Liver (tissue), 9 donors: ENCODE results near the gene CCL28. TPM values are rescaled to one million over a fixed set of nuclear protein-coding genes. Genes with fewer than 3 reads are reported as not detected.

Experiments
- DNase-seq: peaks from one replicate; pipeline ENCODE4 v3.0.0-alpha.2; 2017; ENCODE audit warnings: low spot score
- H3K27ac ChIP-seq, 2 donors: one replicate each; pipeline ENCODE4 v1.7.0; 2013; ENCODE audit warnings: inconsistent platforms in 2 of 2, low read length in 2 of 2, control low read depth in 1 of 2, low read depth in 1 of 2, mild to moderate bottlenecking in 1 of 2
- H3K27me3 ChIP-seq, 4 donors: one replicate each; pipeline versions ENCODE4 v1.6.1 to v1.7.0; 2013; ENCODE audit warnings: low read length in 3 of 4, inconsistent platforms in 1 of 4, mild to moderate bottlenecking in 1 of 4, moderate library complexity in 1 of 4; ENCODE audit not compliant: control insufficient read depth in 4 of 4, insufficient read depth in 4 of 4
- H3K36me3 ChIP-seq, 4 donors: one replicate each; pipeline versions ENCODE4 v1.6.1 to v1.7.0; 2013; ENCODE audit warnings: low read length in 3 of 4, mild to moderate bottlenecking in 3 of 4, low read depth in 1 of 4, moderate library complexity in 1 of 4; ENCODE audit not compliant: control insufficient read depth in 4 of 4, insufficient read depth in 3 of 4
- H3K4me1 ChIP-seq, 4 donors: one replicate each; pipeline versions ENCODE4 v1.6.1 to v1.7.0; 2013; ENCODE audit warnings: low read length in 3 of 4, mild to moderate bottlenecking in 3 of 4, moderate library complexity in 1 of 4; ENCODE audit not compliant: control insufficient read depth in 4 of 4, insufficient read depth in 4 of 4
- H3K4me3 ChIP-seq, 3 donors: one replicate each; pipeline versions ENCODE4 v1.6.1 to v1.7.0; 2013; ENCODE audit warnings: low read length in 3 of 3, control low read depth in 1 of 3, low read depth in 1 of 3, mild to moderate bottlenecking in 1 of 3
- H3K9ac ChIP-seq, 2 donors: one replicate each; pipeline ENCODE4 v1.7.0; 2013; ENCODE audit warnings: low read length in 2 of 2, mild to moderate bottlenecking in 2 of 2, moderate library complexity in 2 of 2, control low read depth in 1 of 2, low read depth in 1 of 2
- H3K9me3 ChIP-seq, 4 donors: one replicate each; pipeline versions ENCODE4 v1.6.1 to v1.7.0; 2013; ENCODE audit warnings: low read length in 3 of 4; ENCODE audit not compliant: control insufficient read depth in 4 of 4
- ATF3 ChIP-seq: IDR thresholded peaks from 2 replicates; pipeline ENCODE4 v1.6.1; 2016; ENCODE audit warnings: antibody characterized with exemption
- EGR1 ChIP-seq, 2 donors: IDR thresholded peaks; 2 replicates each; pipeline ENCODE4 v1.6.1; 2016 to 2018; ENCODE audit warnings: antibody characterized with exemption in 2 of 2, low read depth in 2 of 2
- FOXA1 ChIP-seq: IDR thresholded peaks from 2 replicates; pipeline ENCODE4 v1.6.1; 2016; ENCODE audit warnings: antibody characterized with exemption
- FOXA2 ChIP-seq: IDR thresholded peaks from 2 replicates; pipeline ENCODE4 v1.6.1; 2016; ENCODE audit warnings: antibody characterized with exemption
- GABPA ChIP-seq, 2 donors: IDR thresholded peaks in 1 of 2; conservative IDR thresholded peaks in 1 of 2; 2 replicates each; pipeline ENCODE4 v1.6.1; 2016; ENCODE audit warnings: antibody characterized with exemption in 2 of 2, mild to moderate bottlenecking in 1 of 2, moderate library complexity in 1 of 2
- HNF4A ChIP-seq, 2 donors: conservative IDR thresholded peaks; 2 replicates each; pipeline ENCODE4 v1.6.1; 2016; ENCODE audit warnings: antibody characterized with exemption in 2 of 2, mild to moderate bottlenecking in 2 of 2
- HNF4G ChIP-seq: IDR thresholded peaks from 2 replicates; pipeline ENCODE4 v1.6.1; 2016; ENCODE audit warnings: antibody characterized with exemption
- JUND ChIP-seq, 2 donors: IDR thresholded peaks; 2 replicates each; pipeline ENCODE4 v1.6.1; 2016; ENCODE audit warnings: antibody characterized with exemption in 2 of 2
- NR2F2 ChIP-seq: IDR thresholded peaks from 2 replicates; pipeline ENCODE4 v1.6.1; 2016; ENCODE audit warnings: antibody characterized with exemption
- RAD21 ChIP-seq, 2 donors: IDR thresholded peaks; 2 replicates each; pipeline ENCODE4 v1.6.1; 2016; ENCODE audit warnings: antibody characterized with exemption in 2 of 2, mild to moderate bottlenecking in 2 of 2
- RXRA ChIP-seq, 2 donors: IDR thresholded peaks; 2 replicates each; pipeline ENCODE4 v1.6.1; 2017 to 2018; ENCODE audit warnings: antibody characterized with exemption in 2 of 2, mild to moderate bottlenecking in 1 of 2
- SP1 ChIP-seq: IDR thresholded peaks from 2 replicates; pipeline ENCODE4 v1.6.1; 2018; ENCODE audit warnings: antibody characterized with exemption, mild to moderate bottlenecking
- TAF1 ChIP-seq: conservative IDR thresholded peaks from 2 replicates; pipeline ENCODE4 v1.6.1; 2016; ENCODE audit warnings: antibody characterized with exemption, mild to moderate bottlenecking
- YY1 ChIP-seq: IDR thresholded peaks from 2 replicates; pipeline ENCODE4 v1.6.1; 2016; ENCODE audit warnings: antibody characterized with exemption, mild to moderate bottlenecking
- WGBS: extraction: QIAGEN DNeasy Blood & Tissue Kit; methylation state at CpG from one replicate; pipeline ENCODE4 v1.1.7; 2013; 5-methylcytosine and 5-hydroxymethylcytosine counted together
- polyA plus RNA-seq, 2 donors: library from polyadenylated mRNA; stranded (reverse) in 1 of 2; unstranded in 1 of 2; fragments of 200-250 nt in 1 of 2; fragments of >200 nt in 1 of 2; fragmentation: Nextera tagmentation in 1 of 2; extraction: Ambion mirVana in 1 of 2; gene quantifications; one replicate each; pipeline versions ENCODE4 v1.2.1 to v1.2.3, GENCODE V29; 2013 to 2015
- total RNA-seq, 2 donors: library from RNA; depleted of rRNA; stranded (reverse); fragments of >200 nt; gene quantifications; one replicate each; pipeline ENCODE4 v1.2.3, GENCODE V29; 2014
- TF ChIP-seq, protein P1 (sequence below): IDR thresholded peaks from 2 replicates; pipeline ENCODE4 v1.6.1; 2016; ENCODE audit warnings: antibody characterized with exemption, mild to moderate bottlenecking
- TF ChIP-seq, protein P2 (sequence below): fragments of 150-350 bp; IDR thresholded peaks from 2 replicates; pipeline ENCODE4 v1.5.1; 2017; ENCODE audit warnings: improper control_type of control experiment, low read depth, low read length; ENCODE audit not compliant: missing input control
- TF ChIP-seq, protein P3 (sequence below): IDR thresholded peaks from 2 replicates; pipeline ENCODE4 v1.6.1; 2016; ENCODE audit warnings: antibody characterized with exemption
- TF ChIP-seq, protein P4 (sequence below): IDR thresholded peaks from 2 replicates; pipeline ENCODE4 v1.6.1; 2016; ENCODE audit warnings: antibody characterized with exemption
- donor health status: healthy.
- donor health status: healthy.
- donor health status: healthy.
- donor health status: healthy.
- donor health status: healthy.

CCL28 gene
- total and polyA plus RNA-seq, 4 donors: 0.37 to 1.2 (median 0.81) TPM

GRCh38 chr5:43338862-43339261 lies 73.3 kb downstream of the CCL28 start:
- H3K27ac ChIP-seq: no peak overlapping the region
- H3K4me3 ChIP-seq: no peak overlapping the region
- peaks cover 0 to 3% (median 3%) of the 10 kb centered on the region in 4 donors for H3K9me3 ChIP-seq
- no peak overlapping the region for H3K9ac ChIP-seq
- TF ChIP-seq ATF3: no peak
- TF ChIP-seq GABPA (IDR thresholded peaks at IDR 0.05 in 1 of 2, conservative IDR thresholded peaks at IDR 0.05 in 1 of 2): no peak
- TF ChIP-seq, protein P1, sequence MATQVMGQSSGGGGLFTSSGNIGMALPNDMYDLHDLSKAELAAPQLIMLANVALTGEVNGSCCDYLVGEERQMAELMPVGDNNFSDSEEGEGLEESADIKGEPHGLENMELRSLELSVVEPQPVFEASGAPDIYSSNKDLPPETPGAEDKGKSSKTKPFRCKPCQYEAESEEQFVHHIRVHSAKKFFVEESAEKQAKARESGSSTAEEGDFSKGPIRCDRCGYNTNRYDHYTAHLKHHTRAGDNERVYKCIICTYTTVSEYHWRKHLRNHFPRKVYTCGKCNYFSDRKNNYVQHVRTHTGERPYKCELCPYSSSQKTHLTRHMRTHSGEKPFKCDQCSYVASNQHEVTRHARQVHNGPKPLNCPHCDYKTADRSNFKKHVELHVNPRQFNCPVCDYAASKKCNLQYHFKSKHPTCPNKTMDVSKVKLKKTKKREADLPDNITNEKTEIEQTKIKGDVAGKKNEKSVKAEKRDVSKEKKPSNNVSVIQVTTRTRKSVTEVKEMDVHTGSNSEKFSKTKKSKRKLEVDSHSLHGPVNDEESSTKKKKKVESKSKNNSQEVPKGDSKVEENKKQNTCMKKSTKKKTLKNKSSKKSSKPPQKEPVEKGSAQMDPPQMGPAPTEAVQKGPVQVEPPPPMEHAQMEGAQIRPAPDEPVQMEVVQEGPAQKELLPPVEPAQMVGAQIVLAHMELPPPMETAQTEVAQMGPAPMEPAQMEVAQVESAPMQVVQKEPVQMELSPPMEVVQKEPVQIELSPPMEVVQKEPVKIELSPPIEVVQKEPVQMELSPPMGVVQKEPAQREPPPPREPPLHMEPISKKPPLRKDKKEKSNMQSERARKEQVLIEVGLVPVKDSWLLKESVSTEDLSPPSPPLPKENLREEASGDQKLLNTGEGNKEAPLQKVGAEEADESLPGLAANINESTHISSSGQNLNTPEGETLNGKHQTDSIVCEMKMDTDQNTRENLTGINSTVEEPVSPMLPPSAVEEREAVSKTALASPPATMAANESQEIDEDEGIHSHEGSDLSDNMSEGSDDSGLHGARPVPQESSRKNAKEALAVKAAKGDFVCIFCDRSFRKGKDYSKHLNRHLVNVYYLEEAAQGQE: no peak
- TF ChIP-seq YY1: no peak
- TF ChIP-seq FOXA1: no peak
- TF ChIP-seq HNF4A (conservative IDR thresholded peaks at IDR 0.05): no peak
- TF ChIP-seq JUND (IDR thresholded peaks at IDR 0.05): no peak
- no peaks in the 10 kb centered on the region for H3K36me3 ChIP-seq
- H3K27me3 ChIP-seq: no peaks in the 10 kb centered on the region
- WGBS: 71% methylated on average over 1 of the region's 1 CpG
- DNase-seq: no peak
- no peaks in the 10 kb centered on the region for H3K4me1 ChIP-seq

DNA sequence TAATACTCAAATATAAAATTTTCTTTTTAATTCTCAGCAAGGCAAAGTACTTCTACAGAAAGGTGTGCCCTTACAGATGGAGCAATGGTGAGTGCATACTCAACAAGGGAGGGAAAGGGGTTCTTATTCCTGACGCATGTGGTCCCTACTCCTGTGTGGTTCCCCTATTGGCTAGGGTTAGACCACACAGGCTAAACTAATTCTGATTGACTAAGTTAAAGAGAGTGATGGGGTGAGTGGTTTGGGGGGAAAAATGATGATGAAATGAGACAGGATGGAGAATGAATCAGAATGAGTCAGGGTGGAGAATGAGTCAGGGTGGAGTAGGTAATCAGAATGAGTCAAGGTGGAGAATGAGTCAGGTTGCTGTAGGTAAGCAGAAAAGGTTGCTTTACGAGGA lies 76.0 kb downstream of the CCL28 start:
- WGBS: 90% methylated on average over 2 of the region's 2 CpGs
- no peak for DNase-seq
- H3K4me1 ChIP-seq: no peaks in the 10 kb centered on the region
- peaks cover 0 to 3% (median 3%) of the 10 kb centered on the region in 4 donors for H3K9me3 ChIP-seq
- no peak overlapping the region for H3K9ac ChIP-seq
- no peak overlapping the region for H3K4me3 ChIP-seq
- no peaks in the 10 kb centered on the region for H3K36me3 ChIP-seq
- no peaks in the 10 kb centered on the region for H3K27me3 ChIP-seq
- H3K27ac ChIP-seq: no peak overlapping the region
- TF ChIP-seq SP1: no peak
- no peak for TF ChIP-seq GABPA (IDR thresholded peaks at IDR 0.05 in 1 of 2, conservative IDR thresholded peaks at IDR 0.05 in 1 of 2)
- no peak for TF ChIP-seq HNF4G
- TF ChIP-seq, protein P2, sequence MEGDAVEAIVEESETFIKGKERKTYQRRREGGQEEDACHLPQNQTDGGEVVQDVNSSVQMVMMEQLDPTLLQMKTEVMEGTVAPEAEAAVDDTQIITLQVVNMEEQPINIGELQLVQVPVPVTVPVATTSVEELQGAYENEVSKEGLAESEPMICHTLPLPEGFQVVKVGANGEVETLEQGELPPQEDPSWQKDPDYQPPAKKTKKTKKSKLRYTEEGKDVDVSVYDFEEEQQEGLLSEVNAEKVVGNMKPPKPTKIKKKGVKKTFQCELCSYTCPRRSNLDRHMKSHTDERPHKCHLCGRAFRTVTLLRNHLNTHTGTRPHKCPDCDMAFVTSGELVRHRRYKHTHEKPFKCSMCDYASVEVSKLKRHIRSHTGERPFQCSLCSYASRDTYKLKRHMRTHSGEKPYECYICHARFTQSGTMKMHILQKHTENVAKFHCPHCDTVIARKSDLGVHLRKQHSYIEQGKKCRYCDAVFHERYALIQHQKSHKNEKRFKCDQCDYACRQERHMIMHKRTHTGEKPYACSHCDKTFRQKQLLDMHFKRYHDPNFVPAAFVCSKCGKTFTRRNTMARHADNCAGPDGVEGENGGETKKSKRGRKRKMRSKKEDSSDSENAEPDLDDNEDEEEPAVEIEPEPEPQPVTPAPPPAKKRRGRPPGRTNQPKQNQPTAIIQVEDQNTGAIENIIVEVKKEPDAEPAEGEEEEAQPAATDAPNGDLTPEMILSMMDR: no peak
- no peak for TF ChIP-seq JUND (IDR thresholded peaks at IDR 0.05)
- no peak for TF ChIP-seq FOXA2
- TF ChIP-seq, protein P3, sequence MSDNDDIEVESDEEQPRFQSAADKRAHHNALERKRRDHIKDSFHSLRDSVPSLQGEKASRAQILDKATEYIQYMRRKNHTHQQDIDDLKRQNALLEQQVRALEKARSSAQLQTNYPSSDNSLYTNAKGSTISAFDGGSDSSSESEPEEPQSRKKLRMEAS: no peak
- no peak for TF ChIP-seq RXRA (IDR thresholded peaks at IDR 0.05)
- TF ChIP-seq, protein P4, sequence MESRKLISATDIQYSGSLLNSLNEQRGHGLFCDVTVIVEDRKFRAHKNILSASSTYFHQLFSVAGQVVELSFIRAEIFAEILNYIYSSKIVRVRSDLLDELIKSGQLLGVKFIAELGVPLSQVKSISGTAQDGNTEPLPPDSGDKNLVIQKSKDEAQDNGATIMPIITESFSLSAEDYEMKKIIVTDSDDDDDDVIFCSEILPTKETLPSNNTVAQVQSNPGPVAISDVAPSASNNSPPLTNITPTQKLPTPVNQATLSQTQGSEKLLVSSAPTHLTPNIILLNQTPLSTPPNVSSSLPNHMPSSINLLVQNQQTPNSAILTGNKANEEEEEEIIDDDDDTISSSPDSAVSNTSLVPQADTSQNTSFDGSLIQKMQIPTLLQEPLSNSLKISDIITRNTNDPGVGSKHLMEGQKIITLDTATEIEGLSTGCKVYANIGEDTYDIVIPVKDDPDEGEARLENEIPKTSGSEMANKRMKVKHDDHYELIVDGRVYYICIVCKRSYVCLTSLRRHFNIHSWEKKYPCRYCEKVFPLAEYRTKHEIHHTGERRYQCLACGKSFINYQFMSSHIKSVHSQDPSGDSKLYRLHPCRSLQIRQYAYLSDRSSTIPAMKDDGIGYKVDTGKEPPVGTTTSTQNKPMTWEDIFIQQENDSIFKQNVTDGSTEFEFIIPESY: no peak
- TF ChIP-seq EGR1 (IDR thresholded peaks at IDR 0.05; ENCODE audit: low read depth in 2 of 2): no peak
- no peak for TF ChIP-seq FOXA1
- TF ChIP-seq NR2F2: no peak
- TF ChIP-seq HNF4A (conservative IDR thresholded peaks at IDR 0.05): no peak
- no peak for TF ChIP-seq YY1
- no peak for TF ChIP-seq TAF1
- TF ChIP-seq RAD21 (IDR thresholded peaks at IDR 0.05): no peak
- no peak for TF ChIP-seq ATF3
- TF ChIP-seq, protein P1: no peak
